GM21381 (cell line): ENCODE data around the gene C17orf107.
"Not testable (repeated sequence)": the region's sequence is repeated elsewhere in the genome, so short reads cannot be mapped to it uniquely, and the experiment has no call there.

Source experiments
- ATAC-seq: cut with Tn5 transposase; IDR thresholded peaks from one replicate; pipeline ENCODE4 v1.9.1; 2021; ENCODE audit warnings: mild to moderate bottlenecking, moderate library complexity; ENCODE audit not compliant: unreplicated experiment

Gene C17orf107

GRCh38 chr17:4899341-4900230 lies at the start of gene C17orf107:
TSS of gene C17orf107 (plus strand) at chr17:4899536. CDS start at chr17:4899763, 227 bp downstream.
- ATAC-seq = no peak

- ATAC-seq = no peak
Measured at GRCh38 chr17:4850246-4850645, 49.1 kb upstream of the C17orf107 start.

- ATAC-seq = no peak
Measured at GRCh38 chr17:4851084-4851483, 48.3 kb upstream of the C17orf107 start.

- no peak for ATAC-seq
Measured at GRCh38 chr17:4852567-4853207, 46.6 kb upstream of the C17orf107 start.

- no peak for ATAC-seq
Measured at GRCh38 chr17:4853208-4853671, 46.1 kb upstream of the C17orf107 start.

- ATAC-seq = no peak
Measured at GRCh38 chr17:4854111-4854681, 45.1 kb upstream of the C17orf107 start.

- ATAC-seq = no peak
Measured at GRCh38 chr17:4856271-4856936, 42.9 kb upstream of the C17orf107 start.

- ATAC-seq = no peak
Measured at GRCh38 chr17:4856937-4857314, 42.4 kb upstream of the C17orf107 start.

GRCh38 chr17:4857347-4857746 lies 42.0 kb upstream of the C17orf107 start:
- ATAC-seq = not testable (repeated sequence)

- ATAC-seq = no peak
Measured at GRCh38 chr17:4858068-4858881, 41.1 kb upstream of the C17orf107 start.

GRCh38 chr17:4858882-4859260 lies 40.5 kb upstream of the C17orf107 start:
- no peak for ATAC-seq

GRCh38 chr17:4859816-4860625 lies 39.3 kb upstream of the C17orf107 start:
- ATAC-seq = no peak

- no peak for ATAC-seq
Measured at GRCh38 chr17:4860651-4861050, 38.7 kb upstream of the C17orf107 start.

GRCh38 chr17:4861052-4861451 lies 38.3 kb upstream of the C17orf107 start:
- no peak for ATAC-seq

GRCh38 chr17:4862720-4863119 lies 36.6 kb upstream of the C17orf107 start:
- ATAC-seq = no peak

GRCh38 chr17:4863321-4863720 lies 36.0 kb upstream of the C17orf107 start:
- ATAC-seq = no peak

- ATAC-seq = not testable (repeated sequence)
Measured at GRCh38 chr17:4867535-4867934, 31.8 kb upstream of the C17orf107 start.

GRCh38 chr17:4869058-4869998 lies 30.0 kb upstream of the C17orf107 start:
- not testable (repeated sequence) for ATAC-seq
